ENCODE data around the gene MEIOB. TPM values are rescaled to one million over a fixed set of nuclear protein-coding genes. Genes with fewer than 3 reads are reported as not detected.

The MEIOB gene
- total RNA-seq, 1 experiment from 2014 or later = 1.3 TPM

DNA sequence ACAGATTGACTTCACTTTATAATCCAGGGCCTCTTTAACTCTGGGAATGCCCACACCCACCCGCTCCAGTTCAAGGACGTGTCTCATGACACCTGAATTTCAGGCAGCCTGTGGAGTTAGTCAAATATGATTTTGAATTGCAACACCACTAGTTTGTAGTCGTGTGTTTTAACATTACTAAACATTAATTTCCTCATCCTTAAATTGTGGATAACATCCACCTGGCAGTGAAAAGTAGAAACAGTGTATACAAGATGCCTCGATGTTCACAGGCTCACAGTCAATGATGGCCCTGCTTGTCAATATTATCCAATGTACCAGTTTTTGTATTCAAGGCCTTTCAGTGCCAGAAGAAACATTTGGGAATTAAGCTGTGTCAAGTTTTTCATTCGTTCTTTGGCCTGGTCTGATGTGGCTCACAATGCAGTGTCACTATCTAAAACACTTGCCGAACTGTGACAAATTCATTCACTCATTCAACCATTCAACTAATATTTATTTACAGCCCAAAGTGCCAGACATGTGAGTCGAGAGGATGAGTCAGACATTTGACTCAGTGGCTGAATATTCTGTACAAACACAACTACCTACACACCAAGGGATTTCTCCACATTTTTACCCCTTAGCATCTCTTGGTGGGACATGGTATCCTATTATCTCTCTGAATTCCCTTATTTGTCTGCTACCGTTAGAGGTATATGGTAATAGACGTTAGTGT, 1.4 kb downstream of the MEIOB start:
- H4K20me1 ChIP-seq (ENCODE audit: control insufficient read depth, insufficient read depth, insufficient read length) = no peaks in the 10 kb centered on the region
- no peaks in the 10 kb centered on the region; the same call in 1 of the 2 replicates for H3K27me3 ChIP-seq (ENCODE audit: insufficient read depth, low read length)
- H3T11ph ChIP-seq (ENCODE audit: low read length) = no peak overlapping the region
- H4K5ac ChIP-seq (ENCODE audit: insufficient read length, low read depth, low read length) = no peak overlapping the region
- TF ChIP-seq, protein P1, sequence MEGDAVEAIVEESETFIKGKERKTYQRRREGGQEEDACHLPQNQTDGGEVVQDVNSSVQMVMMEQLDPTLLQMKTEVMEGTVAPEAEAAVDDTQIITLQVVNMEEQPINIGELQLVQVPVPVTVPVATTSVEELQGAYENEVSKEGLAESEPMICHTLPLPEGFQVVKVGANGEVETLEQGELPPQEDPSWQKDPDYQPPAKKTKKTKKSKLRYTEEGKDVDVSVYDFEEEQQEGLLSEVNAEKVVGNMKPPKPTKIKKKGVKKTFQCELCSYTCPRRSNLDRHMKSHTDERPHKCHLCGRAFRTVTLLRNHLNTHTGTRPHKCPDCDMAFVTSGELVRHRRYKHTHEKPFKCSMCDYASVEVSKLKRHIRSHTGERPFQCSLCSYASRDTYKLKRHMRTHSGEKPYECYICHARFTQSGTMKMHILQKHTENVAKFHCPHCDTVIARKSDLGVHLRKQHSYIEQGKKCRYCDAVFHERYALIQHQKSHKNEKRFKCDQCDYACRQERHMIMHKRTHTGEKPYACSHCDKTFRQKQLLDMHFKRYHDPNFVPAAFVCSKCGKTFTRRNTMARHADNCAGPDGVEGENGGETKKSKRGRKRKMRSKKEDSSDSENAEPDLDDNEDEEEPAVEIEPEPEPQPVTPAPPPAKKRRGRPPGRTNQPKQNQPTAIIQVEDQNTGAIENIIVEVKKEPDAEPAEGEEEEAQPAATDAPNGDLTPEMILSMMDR (conservative IDR thresholded peaks at IDR 0.05) = no peak
- H3K23me2 ChIP-seq (ENCODE audit: insufficient read length, low read depth, low read length, poor library complexity, severe bottlenecking) = no peaks in the 10 kb centered on the region
- no peak overlapping the region for H2BK120ac ChIP-seq (ENCODE audit: low read depth, low read length, poor library complexity, severe bottlenecking)
- no peak overlapping the region for H2BK15ac ChIP-seq (ENCODE audit: low read depth, low read length)
- H3K4me2 ChIP-seq (ENCODE audit: insufficient read depth, insufficient read length, low read length) = no peak overlapping the region
- H3K27ac ChIP-seq (ENCODE audit: insufficient read length, low read depth, low read length) = no peak overlapping the region
- H3K14ac ChIP-seq (ENCODE audit: insufficient read depth, low read length) = no peak overlapping the region
- no peak overlapping the region for H2BK5ac ChIP-seq (ENCODE audit: insufficient read length, low read length)
- no peak overlapping the region for H2BK12ac ChIP-seq (ENCODE audit: insufficient read length, low read depth, low read length)
- Mint-ChIP-seq H3K27me3 (ENCODE audit: low read depth) (peaks cover 39% of the 10 kb centered on the region), H3K9me3 (peaks cover 0 to 2% of the 10 kb centered on the region in 2 experiments; a peak in 1 of 5 replicates), H3K4me3 (no peak overlapping the region), H3K27ac (no peak overlapping the region), H3K36me3 (ENCODE audit: insufficient read depth in 1 of 3, low read depth in 3 of 3) (peaks cover 0 to 3% (median 0%) of the 10 kb centered on the region in 3 experiments; a peak in 1 of 7 replicates), H3K4me1 (peaks cover 2 to 3% of the 10 kb centered on the region in 2 experiments; a peak in 1 of 4 replicates)
- no peak overlapping the region for H4K91ac ChIP-seq (ENCODE audit: insufficient read length, low read depth, low read length)
- H3K23ac ChIP-seq (ENCODE audit: insufficient read length, low read depth, low read length) = no peak overlapping the region
- H3K9me3 ChIP-seq (ENCODE audit: control insufficient read depth, low read depth, low read length) = no peaks in the 10 kb centered on the region
- H3K79me1 ChIP-seq (ENCODE audit: insufficient read depth, low read depth, low read length, poor library complexity, severe bottlenecking) = no peaks in the 10 kb centered on the region
- H3K4ac ChIP-seq (ENCODE audit: low read depth, low read length) = no peak overlapping the region
- no peak overlapping the region for H2BK20ac ChIP-seq (ENCODE audit: low read depth, low read length, poor library complexity, severe bottlenecking)
- no peak overlapping the region for H2AK5ac ChIP-seq (ENCODE audit: insufficient read length, low read length)
- DNase-seq = no peak
- H3K79me2 ChIP-seq (ENCODE audit: insufficient read depth, low read length) = no peaks in the 10 kb centered on the region; the same call in 1 of the 2 replicates
- H4K8ac ChIP-seq (replicated peaks; ENCODE audit: insufficient read length, low read depth, low read length) = no peak overlapping the region
- H2AFZ ChIP-seq (ENCODE audit: low read length) = no peak overlapping the region
- no CpG with 5 or more reads among the region's 9 CpGs for WGBS (ENCODE audit: extremely low coverage, insufficient read length, low lambda C conversion rate)
- no peak overlapping the region for H3K9ac ChIP-seq (ENCODE audit: extremely low read depth, insufficient read length, low read length)
- no peak overlapping the region for H3K18ac ChIP-seq (ENCODE audit: insufficient read length, low read depth, low read length)
- no peak overlapping the region for H3K56ac ChIP-seq (ENCODE audit: insufficient read length, low read depth, low read length)
- no peaks in the 10 kb centered on the region for H3K4me1 ChIP-seq (ENCODE audit: insufficient read depth, low read length)

All from H9 (cell line).